SK-N-SH (cell line): Measurements from ENCODE around the gene GOLGA8B.

Experiments
- CHD2 ChIP-seq: fragments of 150-350 bp; IDR thresholded peaks from 2 replicates; pipeline ENCODE4 v1.6.1; 2018; ENCODE audit warnings: low read length; ENCODE audit not compliant: partially characterized antibody
- CTCF ChIP-seq: fragments of 200-600 bp; sonication (generic); IDR thresholded peaks from 2 replicates; pipeline ENCODE4 v1.6.1; 2017; ENCODE audit warnings: antibody characterized with exemption, mild to moderate bottlenecking, moderate library complexity
- EZH2phosphoT487 ChIP-seq: fragments of 200-600 bp; sonication (generic); IDR thresholded peaks from 2 replicates; pipeline ENCODE4 v1.6.1; 2017; ENCODE audit warnings: low read depth, mixed run types, mild to moderate bottlenecking, antibody characterized with exemption, moderate library complexity, borderline replicate concordance
- JUND ChIP-seq: IDR thresholded peaks from 2 replicates; pipeline ENCODE4 v1.4.0; 2012
- MAX ChIP-seq: IDR thresholded peaks from 2 replicates; pipeline ENCODE4 v1.4.0; 2012; ENCODE audit warnings: low read depth
- NFIC ChIP-seq: IDR thresholded peaks from 2 replicates; pipeline ENCODE4 v1.4.0; 2012; ENCODE audit warnings: borderline replicate concordance
- REST ChIP-seq: IDR thresholded peaks from 2 replicates; pipeline ENCODE4 v1.6.1; 2012; ENCODE audit warnings: mild to moderate bottlenecking, low read depth, low read length, moderate library complexity

GRCh38 chr15:34619151-34619550, 35.7 kb upstream of the GOLGA8B start:
- TF ChIP-seq CTCF (no peak), CHD2 (no peak), NFIC (no peak), REST (no peak), MAX (no peak), JUND (no peak), EZH2phosphoT487 (no peak)
